Measurements from ENCODE around the gene BOD1L1. TPM values are rescaled to one million over a fixed set of nuclear protein-coding genes. Genes with fewer than 3 reads are reported as not detected.
A peak's percentile ranks its signal among the peaks of the same experiment; 100 is the strongest.

The BOD1L1 gene
- total RNA-seq, 4 donors from 2014 or later, result 33.7 to 72.2 (median 60.8) TPM

DNA sequence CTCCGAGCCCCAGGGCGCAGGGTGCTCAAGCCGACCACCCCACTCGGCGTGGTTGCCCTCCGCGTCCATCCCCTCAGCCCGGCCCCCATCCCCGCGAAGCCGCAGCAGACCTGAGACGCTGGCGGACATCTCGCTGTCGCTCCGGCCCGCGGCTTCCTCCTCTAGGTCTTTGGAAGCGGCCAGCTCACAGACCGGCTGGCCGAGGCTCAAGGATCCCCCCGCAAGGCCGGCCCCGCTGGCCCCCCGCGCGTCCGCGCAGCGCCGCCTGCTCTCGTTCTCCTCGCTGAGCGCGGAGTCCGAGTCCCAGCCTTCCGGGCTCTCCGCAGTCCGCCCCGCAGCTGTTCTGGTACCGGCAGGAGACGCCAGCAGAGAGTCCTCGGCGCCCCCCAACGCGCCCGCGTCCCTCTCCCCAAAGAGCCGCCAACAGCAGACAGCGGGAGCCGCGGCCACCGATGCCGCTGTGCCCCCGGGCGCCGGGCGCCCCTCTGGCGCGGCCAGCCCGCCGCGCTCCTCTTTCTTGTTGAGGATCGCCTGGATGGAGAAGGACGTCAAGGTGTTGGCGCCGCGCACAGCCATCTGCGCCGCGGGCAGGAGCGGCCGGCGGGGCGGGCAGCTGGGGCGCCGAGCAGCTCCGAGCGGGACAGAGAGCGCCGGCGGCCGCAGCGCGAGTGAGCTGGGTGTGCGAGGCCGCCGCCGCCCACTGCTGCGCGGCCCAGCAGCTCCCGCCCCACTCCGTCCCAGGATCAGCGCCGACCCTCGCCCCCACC lies 83.5 kb downstream of the BOD1L1 start, which contains the start of gene NKX3-2:
Gene NKX3-2, minus strand, starts transcription at position 670 of the 767 bp plus-strand sequence. Its CDS starts 94 bp downstream, at position 576.
- WGBS, 2 donors (ENCODE audit: low coverage in 1 of 2), result 3% methylated on average over 33 of the region's 96 CpGs; no CpG with 5 or more reads in 1 of the 2 donors
- Histone ChIP-seq H3K27ac (peak within 1 kb of the TSS; percentile 79 to 94 (median 86)), H3K36me3 (no peaks in the 10 kb centered on the region), H3K4me1 (peaks cover 0 to 57% (median 39%) of the 10 kb centered on the region in 4 donors), H3K4me3 (peak within 1 kb of the TSS; percentile 54 to 88 (median 61)), H3K27me3 (peaks cover 100% of the 10 kb centered on the region), H3K9me3 (no peaks in the 10 kb centered on the region)
- intact Hi-C loops (cut with DNase I; ENCODE audit: low total_unique reads) (loop anchor here (5.0 to 10.0 kb wide), 3 partner anchors 62 to 399 kb away; partner anchors contain the start of gene RAB28), in situ Hi-C loops (cut with MboI; ENCODE audit: low pct_ligation_motif_present in 1 of 4, low pct_unique_long_range_greater_than_20kb in 1 of 4, low sequenced_read_pairs in 3 of 4) (loop anchor here in 2 of 4 donors (10.0 kb wide), 2 partner anchors 689 to 809 kb away; no protein-coding TSS in a partner anchor)
- DNase-seq, result no peak
- no peak for TF ChIP-seq CTCF (IDR thresholded peaks at IDR 0.05)
- TF ChIP-seq POLR2A (IDR thresholded peaks at IDR 0.05), result no peak
- TF ChIP-seq POLR2AphosphoS5 (IDR thresholded peaks at IDR 0.05), result no peak
- TF ChIP-seq EP300 (IDR thresholded peaks at IDR 0.05; ENCODE audit: low read depth), result no peak

GRCh38 chr4:13543032-13543838 lies 84.3 kb downstream of the BOD1L1 start:
- H3K27ac ChIP-seq, result peak overlapping the region; percentile 79 to 94 (median 86)
- H3K9me3 ChIP-seq, result no peaks in the 10 kb centered on the region
- no peaks in the 10 kb centered on the region for H3K36me3 ChIP-seq
- no peak for DNase-seq
- peaks cover 100% of the 10 kb centered on the region for H3K27me3 ChIP-seq
- WGBS, 2 donors (ENCODE audit: low coverage in 1 of 2), result 6 to 30% methylated on average over 7 to 27 of the region's 30 CpGs
- in situ Hi-C loops (cut with MboI; ENCODE audit: low pct_ligation_motif_present in 1 of 4, low pct_unique_long_range_greater_than_20kb in 1 of 4, low sequenced_read_pairs in 3 of 4), result loop anchor here in 2 of 4 donors (10.0 kb wide), 2 partner anchors 688 to 808 kb away; no protein-coding TSS in a partner anchor
- peaks cover 0 to 49% (median 35%) of the 10 kb centered on the region in 4 donors for H3K4me1 ChIP-seq
- peak overlapping the region; percentile 54 to 88 (median 61) for H3K4me3 ChIP-seq
- TF ChIP-seq POLR2AphosphoS5 (IDR thresholded peaks at IDR 0.05), result no peak
- no peak for TF ChIP-seq EP300 (IDR thresholded peaks at IDR 0.05; ENCODE audit: low read depth)
- no peak for TF ChIP-seq POLR2A (IDR thresholded peaks at IDR 0.05)
- TF ChIP-seq CTCF (IDR thresholded peaks at IDR 0.05), result no peak
- intact Hi-C loops (cut with DNase I; ENCODE audit: low total_unique reads), result loop anchor here (5.0 to 10.0 kb wide), 3 partner anchors 61 to 398 kb away; partner anchors contain the start of gene RAB28

DNA sequence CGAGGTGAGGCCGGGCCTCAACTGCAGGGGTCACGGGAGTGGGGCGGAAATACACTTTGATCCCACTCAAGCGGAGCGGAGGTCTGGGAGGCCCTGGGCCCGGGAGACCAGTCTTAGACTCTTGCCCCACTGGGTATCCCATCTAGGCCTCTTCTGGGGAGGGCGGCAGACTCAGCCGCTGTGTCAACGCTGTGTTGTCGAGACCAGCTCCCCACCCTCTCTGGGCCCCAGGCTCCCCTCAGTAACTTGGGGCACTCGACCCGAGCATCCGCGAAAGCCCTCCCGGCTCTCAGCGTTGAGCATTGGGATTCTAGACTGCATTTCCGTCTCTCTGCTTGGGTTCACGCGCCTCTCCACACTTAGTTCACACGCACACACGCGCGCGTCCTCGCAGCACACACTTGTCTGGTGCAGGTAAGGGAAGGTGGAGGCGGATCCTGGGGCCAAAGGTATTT lies 84.9 kb downstream of the BOD1L1 start:
- no peaks in the 10 kb centered on the region for H3K36me3 ChIP-seq
- H3K9me3 ChIP-seq, result no peaks in the 10 kb centered on the region
- H3K27ac ChIP-seq, result peak overlapping the region; percentile 79 to 94 (median 86)
- H3K4me1 ChIP-seq, result peaks cover 0 to 43% (median 32%) of the 10 kb centered on the region in 4 donors
- TF ChIP-seq POLR2A (IDR thresholded peaks at IDR 0.05) (no peak), POLR2AphosphoS5 (IDR thresholded peaks at IDR 0.05) (no peak), CTCF (IDR thresholded peaks at IDR 0.05) (no peak), EP300 (IDR thresholded peaks at IDR 0.05; ENCODE audit: low read depth) (no peak)
- DNase-seq, result no peak
- in situ Hi-C loops (cut with MboI; ENCODE audit: low pct_ligation_motif_present in 1 of 4, low pct_unique_long_range_greater_than_20kb in 1 of 4, low sequenced_read_pairs in 3 of 4), result loop anchor here in 2 of 4 donors (10.0 kb wide), 2 partner anchors 688 to 808 kb away; no protein-coding TSS in a partner anchor
- intact Hi-C loops (cut with DNase I; ENCODE audit: low total_unique reads), result loop anchor here (5.0 to 10.0 kb wide), 3 partner anchors 60 to 398 kb away; partner anchors contain the start of gene RAB28
- peaks cover 100% of the 10 kb centered on the region for H3K27me3 ChIP-seq
- H3K4me3 ChIP-seq, result peak overlapping the region in 3 of 4 donors; percentile 54 to 88 (median 59)
- WGBS, 2 donors (ENCODE audit: low coverage in 1 of 2), result 52% methylated on average over 21 of the region's 27 CpGs; no CpG with 5 or more reads in 1 of the 2 donors

Data from transverse colon (tissue), 4 donors.